ENCODE results near the gene MRM3.

GRCh38 chr17:750431-751037 is 31.6 kb upstream of the MRM3 start:
- TF ChIP-seq, protein P1, sequence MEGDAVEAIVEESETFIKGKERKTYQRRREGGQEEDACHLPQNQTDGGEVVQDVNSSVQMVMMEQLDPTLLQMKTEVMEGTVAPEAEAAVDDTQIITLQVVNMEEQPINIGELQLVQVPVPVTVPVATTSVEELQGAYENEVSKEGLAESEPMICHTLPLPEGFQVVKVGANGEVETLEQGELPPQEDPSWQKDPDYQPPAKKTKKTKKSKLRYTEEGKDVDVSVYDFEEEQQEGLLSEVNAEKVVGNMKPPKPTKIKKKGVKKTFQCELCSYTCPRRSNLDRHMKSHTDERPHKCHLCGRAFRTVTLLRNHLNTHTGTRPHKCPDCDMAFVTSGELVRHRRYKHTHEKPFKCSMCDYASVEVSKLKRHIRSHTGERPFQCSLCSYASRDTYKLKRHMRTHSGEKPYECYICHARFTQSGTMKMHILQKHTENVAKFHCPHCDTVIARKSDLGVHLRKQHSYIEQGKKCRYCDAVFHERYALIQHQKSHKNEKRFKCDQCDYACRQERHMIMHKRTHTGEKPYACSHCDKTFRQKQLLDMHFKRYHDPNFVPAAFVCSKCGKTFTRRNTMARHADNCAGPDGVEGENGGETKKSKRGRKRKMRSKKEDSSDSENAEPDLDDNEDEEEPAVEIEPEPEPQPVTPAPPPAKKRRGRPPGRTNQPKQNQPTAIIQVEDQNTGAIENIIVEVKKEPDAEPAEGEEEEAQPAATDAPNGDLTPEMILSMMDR (IDR thresholded peaks at IDR 0.05; ENCODE audit: low read length), result no peak
- no peak for TF ChIP-seq EZH2 (IDR thresholded peaks at IDR 0.05; ENCODE audit: borderline replicate concordance, low read length)

Data from OCI-LY1 (cell line).